WI38 (cell line): Measurements from ENCODE around the gene EPDR1.

ENCODE experiments used
- H3K4me3 ChIP-seq: 2 replicates; pipeline ENCODE4 v1.5.1; 2011; ENCODE audit warnings: low read depth, mild to moderate bottlenecking, control low read depth, low read length
- CTCF ChIP-seq: IDR thresholded peaks from 2 replicates; pipeline ENCODE4 v1.5.1; 2012; ENCODE audit warnings: low read depth, mild to moderate bottlenecking, control low read depth, low read length

The EPDR1 gene

GRCh38 chr7:37928878-37929277, 8.4 kb downstream of the EPDR1 start:
- H3K4me3 ChIP-seq: no peak overlapping the region
- no peak for TF ChIP-seq CTCF

- TF ChIP-seq CTCF: no peak
- no peak overlapping the region for H3K4me3 ChIP-seq
Observed at GRCh38 chr7:37930226-37930948, 9.9 kb downstream of the EPDR1 start.

- no peak for TF ChIP-seq CTCF
- H3K4me3 ChIP-seq: no peak overlapping the region
Observed at GRCh38 chr7:37932543-37932942, 12.1 kb downstream of the EPDR1 start.

GRCh38 chr7:37933018-37933566, 12.7 kb downstream of the EPDR1 start:
- no peak for TF ChIP-seq CTCF
- no peak overlapping the region for H3K4me3 ChIP-seq

- TF ChIP-seq CTCF: no peak
- H3K4me3 ChIP-seq: no peak overlapping the region
Observed at GRCh38 chr7:37942934-37943610, 22.6 kb downstream of the EPDR1 start.

GRCh38 chr7:37943905-37944736, 23.7 kb downstream of the EPDR1 start:
- TF ChIP-seq CTCF: no peak
- H3K4me3 ChIP-seq: no peak overlapping the region

GRCh38 chr7:37944737-37945054, 24.3 kb downstream of the EPDR1 start:
- no peak overlapping the region for H3K4me3 ChIP-seq
- no peak for TF ChIP-seq CTCF
